ENCODE data around the gene CCDC122.
"Not testable (repeated sequence)": the region's sequence is repeated elsewhere in the genome, so short reads cannot be mapped to it uniquely, and the experiment has no call there.

The CCDC122 gene

GRCh38 chr13:43876366-43876765, 3.2 kb downstream of the CCDC122 start:
- DNase-seq, result no peak

GRCh38 chr13:43874504-43875092, 4.9 kb downstream of the CCDC122 start:
- DNase-seq, result no peak

GRCh38 chr13:43872181-43872580, 7.4 kb downstream of the CCDC122 start:
- no peak for DNase-seq

GRCh38 chr13:43865892-43866291, 13.6 kb downstream of the CCDC122 start:
- DNase-seq, result no peak

- DNase-seq, result no peak
Measured at GRCh38 chr13:43864921-43865320, 14.6 kb downstream of the CCDC122 start.

GRCh38 chr13:43861863-43862262, 17.7 kb downstream of the CCDC122 start:
- DNase-seq, result no peak

- DNase-seq, result no peak
Measured at GRCh38 chr13:43852923-43853404, 26.6 kb downstream of the CCDC122 start.

- no peak for DNase-seq
Measured at GRCh38 chr13:43850873-43851272, 28.7 kb downstream of the CCDC122 start.

- DNase-seq, result no peak
Measured at GRCh38 chr13:43848001-43848649, 31.4 kb downstream of the CCDC122 start.

- DNase-seq, result no peak
Measured at GRCh38 chr13:43846496-43847158, 32.9 kb downstream of the CCDC122 start.

GRCh38 chr13:43838909-43839308, 40.6 kb downstream of the CCDC122 start:
- DNase-seq, result no peak

- no peak for DNase-seq
Measured at GRCh38 chr13:43835701-43836100, 43.8 kb downstream of the CCDC122 start.

GRCh38 chr13:43831088-43831487, 48.5 kb downstream of the CCDC122 start:
- no peak for DNase-seq

- DNase-seq, result no peak
Measured at GRCh38 chr13:43830497-43830881, 49.1 kb downstream of the CCDC122 start.

GRCh38 chr13:43824656-43825055, 54.9 kb downstream of the CCDC122 start:
- not testable (repeated sequence) for DNase-seq

- DNase-seq, result no peak
Measured at GRCh38 chr13:43822969-43823368, 56.6 kb downstream of the CCDC122 start.

- no peak for DNase-seq
Measured at GRCh38 chr13:43816401-43816889, 63.1 kb downstream of the CCDC122 start.

- DNase-seq, result peak; percentile 91
Measured at GRCh38 chr13:43815204-43815603, 64.3 kb downstream of the CCDC122 start.

GRCh38 chr13:43808676-43809075, 70.9 kb downstream of the CCDC122 start:
- DNase-seq, result no peak

- DNase-seq, result no peak
Measured at GRCh38 chr13:43805681-43806128, 73.8 kb downstream of the CCDC122 start.

GRCh38 chr13:43805071-43805468, 74.5 kb downstream of the CCDC122 start:
- peak; percentile 65 for DNase-seq

- DNase-seq, result no peak
Measured at GRCh38 chr13:43804461-43805070, 75.0 kb downstream of the CCDC122 start.

GRCh38 chr13:43802511-43802910, 77.0 kb downstream of the CCDC122 start:
- no peak for DNase-seq

GRCh38 chr13:43800828-43801227, 78.7 kb downstream of the CCDC122 start:
- no peak for DNase-seq
